Raji (cell line): ENCODE data around the gene KLK3.

Experiments used
- POLR2A ChIP-seq: IDR thresholded peaks from 2 replicates; pipeline ENCODE4 v1.6.1; 2011; ENCODE audit warnings: low read depth, low read length, control low read depth; ENCODE audit not compliant: insufficient read depth

The KLK3 gene

DNA sequence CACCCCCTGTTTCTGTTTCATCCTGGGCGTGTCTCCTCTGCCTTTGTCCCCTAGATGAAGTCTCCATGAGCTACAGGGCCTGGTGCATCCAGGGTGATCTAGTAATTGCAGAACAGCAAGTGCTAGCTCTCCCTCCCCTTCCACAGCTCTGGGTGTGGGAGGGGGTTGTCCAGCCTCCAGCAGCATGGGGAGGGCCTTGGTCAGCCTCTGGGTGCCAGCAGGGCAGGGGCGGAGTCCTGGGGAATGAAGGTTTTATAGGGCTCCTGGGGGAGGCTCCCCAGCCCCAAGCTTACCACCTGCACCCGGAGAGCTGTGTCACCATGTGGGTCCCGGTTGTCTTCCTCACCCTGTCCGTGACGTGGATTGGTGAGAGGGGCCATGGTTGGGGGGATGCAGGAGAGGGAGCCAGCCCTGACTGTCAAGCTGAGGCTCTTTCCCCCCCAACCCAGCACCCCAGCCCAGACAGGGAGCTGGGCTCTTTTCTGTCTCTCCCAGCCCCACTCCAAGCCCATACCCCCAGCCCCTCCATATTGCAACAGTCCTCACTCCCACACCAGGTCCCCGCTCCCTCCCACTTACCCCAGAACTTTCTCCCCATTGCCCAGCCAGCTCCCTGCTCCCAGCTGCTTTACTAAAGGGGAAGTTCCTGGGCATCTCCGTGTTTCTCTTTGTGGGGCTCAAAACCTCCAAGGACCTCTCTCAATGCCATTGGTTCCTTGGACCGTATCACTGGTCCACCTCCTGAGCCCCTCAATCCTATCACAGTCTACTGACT is at the start of gene KLK3:
Gene KLK3 (plus strand): TSS at position 280 of the 775 bp plus-strand sequence. CDS start 41 bp downstream, at position 321.
- TF ChIP-seq POLR2A: no peak

DNA sequence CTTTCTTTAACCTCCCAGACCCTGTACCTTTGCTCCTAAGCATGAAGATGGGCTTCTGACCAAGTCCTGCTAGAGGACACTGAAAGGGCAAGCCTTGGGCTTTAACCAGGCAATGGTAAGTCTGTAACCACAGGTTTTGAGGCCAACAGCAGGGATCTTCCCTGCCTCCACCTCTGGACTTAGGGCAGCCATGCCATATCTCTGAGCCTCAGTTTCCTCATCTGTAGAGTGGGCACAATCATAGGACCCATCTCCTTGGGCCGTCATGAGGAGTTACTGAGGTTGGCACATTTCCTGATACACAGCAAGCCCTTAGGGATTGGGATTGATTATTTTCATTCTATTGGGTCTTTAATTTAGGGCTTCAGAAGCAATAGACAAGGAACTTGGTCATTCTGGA is 45.9 kb upstream of the KLK3 start:
- no peak for TF ChIP-seq POLR2A

DNA sequence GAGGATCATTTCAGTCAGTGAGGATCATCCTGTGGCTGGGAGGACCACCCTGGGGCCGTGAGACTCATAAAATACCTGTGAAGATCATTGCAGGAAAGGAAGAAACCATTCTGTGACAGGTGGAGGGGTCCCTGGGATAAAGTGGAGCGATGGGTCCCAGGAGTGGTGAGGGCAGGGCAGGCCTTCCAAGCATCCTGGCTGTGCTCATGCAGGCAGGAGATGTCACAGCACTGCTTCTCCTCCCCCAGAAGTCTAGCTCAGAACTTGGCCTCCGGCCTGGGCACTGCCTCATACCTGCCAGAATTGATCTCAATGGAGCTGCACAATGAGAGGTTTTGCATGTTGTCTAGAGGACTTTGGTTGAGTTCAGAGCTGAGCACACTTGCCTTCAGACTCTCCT is 42.2 kb upstream of the KLK3 start:
- TF ChIP-seq POLR2A: no peak

DNA sequence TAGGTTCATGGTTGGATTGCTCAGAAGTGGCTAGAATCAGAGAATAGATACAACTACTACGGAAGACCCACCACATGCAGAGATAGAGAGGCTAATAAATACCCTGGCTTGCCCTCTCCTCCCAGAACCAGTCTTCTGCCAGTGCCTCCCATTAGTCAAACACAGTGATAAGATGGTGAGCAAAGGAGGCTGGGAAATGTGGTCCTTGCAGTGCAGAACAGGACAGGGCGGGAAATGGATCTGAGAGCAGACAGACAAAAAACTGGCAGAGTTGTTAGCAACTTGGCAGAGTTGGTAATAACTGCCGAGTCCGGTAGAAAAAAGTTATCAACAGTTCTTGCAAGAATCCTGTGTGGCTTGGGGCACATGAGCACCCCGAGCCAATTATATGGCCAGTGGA is 39.8 kb upstream of the KLK3 start:
- no peak for TF ChIP-seq POLR2A

DNA sequence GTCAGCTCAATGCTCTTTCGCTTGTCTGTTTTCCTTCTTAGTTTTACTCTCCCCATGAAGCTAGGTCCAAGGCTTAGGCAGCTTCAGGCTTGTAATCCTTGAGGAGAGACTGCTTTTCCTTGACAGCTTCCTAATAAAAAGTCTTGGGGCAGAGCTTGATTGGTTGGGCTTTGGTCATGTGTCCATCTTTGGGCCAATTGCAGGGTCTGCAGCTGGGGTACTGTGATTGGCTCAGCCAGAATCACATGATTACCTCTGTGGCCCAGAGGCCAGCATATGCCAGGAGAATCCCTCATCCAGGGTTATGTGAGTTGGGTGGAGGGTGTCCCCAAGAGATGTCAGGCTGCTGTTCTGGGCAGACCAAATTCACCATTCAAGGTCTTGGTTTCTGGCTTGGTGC is 39.3 kb upstream of the KLK3 start:
- TF ChIP-seq POLR2A: no peak

DNA sequence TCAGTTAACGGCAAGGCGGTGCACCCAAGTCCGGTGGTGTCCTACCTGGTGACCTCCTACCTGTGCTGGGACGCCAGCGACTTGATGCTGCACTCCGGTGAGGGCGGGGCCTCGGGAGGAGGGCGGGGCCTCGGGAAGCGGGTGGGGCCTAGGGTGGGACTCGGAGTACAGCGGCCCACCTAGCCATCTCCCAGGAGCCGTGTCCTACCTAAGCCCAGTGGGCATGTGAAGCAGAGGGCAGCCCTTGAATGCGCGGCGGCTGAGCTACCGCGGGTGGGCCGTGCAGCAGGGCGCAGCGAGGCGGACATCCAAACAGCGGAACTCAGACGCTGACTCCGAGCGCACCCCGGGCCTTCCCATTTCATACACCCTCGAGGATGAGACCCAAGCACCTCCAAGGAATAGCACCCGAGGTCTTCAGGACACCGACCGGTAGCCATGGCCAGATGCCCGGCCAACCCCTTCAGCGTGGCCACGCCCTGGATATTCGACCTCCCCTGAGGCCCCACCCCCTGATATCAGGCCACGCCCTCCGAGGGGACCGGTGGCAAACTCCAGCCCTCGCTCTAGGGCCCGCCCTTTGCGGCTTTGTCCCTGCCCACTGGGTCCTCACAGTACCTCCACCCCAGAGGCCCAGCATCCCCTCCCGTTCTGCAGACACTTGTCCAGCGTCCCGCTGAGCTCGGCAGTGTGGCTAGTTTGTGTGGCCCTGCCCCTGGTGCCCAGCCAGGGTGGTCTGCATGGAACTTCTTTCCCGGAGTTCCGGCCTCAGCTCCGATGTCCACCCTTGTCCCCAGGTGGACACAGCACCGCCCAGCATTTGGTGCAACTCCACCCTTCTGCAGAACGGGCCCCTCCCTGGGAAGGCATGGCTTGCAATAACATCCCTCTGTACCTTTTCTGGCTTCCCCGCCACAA is 36.5 kb upstream of the KLK3 start:
- TF ChIP-seq POLR2A: 0 out of 2 replicates have a peak, but pooled peaks have one; percentile 14

DNA sequence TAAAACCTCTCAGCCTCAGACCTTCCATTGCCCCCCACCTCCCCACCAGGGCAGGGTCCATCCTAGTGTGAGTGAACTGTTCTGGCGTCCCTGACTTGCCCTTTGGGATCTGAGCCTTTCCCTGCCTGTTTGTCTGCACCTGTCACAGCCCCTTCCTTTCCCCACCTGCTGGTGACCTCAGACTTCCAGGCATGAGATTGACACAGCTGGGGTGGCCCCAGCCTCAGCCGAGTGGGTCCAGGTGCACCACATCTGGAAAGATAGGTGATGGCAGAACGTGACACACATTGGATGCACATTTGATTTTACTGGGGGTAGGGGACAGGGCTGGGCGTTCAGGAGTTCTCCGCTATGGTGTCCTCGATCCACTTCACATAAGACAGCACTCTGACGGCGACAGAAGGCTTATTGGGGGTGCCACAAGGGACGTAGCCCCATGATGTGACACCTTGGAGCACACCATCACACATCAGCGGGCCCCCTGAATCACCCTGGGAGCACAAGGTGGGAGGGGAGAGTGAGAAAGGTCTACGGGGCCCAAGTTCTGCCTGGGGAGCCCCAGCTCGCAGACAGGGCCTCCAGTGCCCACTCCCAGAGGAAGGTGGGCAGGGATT is 35.7 kb upstream of the KLK3 start:
- no peak for TF ChIP-seq POLR2A

DNA sequence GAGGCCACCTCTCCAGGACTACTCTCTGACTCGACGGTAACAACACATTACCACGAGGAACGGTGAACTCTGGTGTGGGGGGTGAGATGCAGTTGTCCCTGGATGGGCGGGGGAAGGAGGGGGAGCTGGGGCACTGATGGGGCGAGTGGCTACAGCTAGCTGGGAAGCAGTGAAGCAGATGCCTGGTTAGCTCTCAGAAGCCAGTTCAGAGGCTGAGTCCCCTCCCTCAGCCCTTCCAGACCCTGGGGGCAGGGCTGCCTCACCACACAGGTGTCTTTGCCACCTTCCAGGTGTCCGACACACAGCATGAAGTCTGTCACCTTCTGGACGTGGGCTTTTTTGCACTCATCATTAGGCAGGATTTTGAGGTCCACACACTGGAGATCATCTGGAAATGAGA is 35.1 kb upstream of the KLK3 start:
- no peak for TF ChIP-seq POLR2A

DNA sequence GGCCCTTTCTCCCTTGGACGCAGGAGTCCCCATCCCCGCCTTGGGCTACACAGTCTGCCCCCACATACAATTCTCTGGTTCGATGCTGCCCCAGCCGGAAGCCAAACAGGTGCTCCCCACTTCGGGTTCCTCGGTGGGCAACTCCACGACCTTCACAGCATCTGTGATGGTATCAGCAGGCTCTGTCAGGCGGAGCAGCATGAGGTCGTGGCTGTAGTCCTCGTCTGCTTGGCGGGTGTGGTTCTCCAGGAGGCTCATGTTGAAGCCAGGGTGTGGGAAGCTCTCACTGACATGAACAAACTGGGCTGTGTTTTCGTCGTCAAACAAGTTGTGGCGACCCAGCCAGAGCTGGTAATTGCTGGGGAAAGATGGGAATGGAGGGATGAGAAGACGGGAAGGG is 34.6 kb upstream of the KLK3 start:
- TF ChIP-seq POLR2A: no peak

DNA sequence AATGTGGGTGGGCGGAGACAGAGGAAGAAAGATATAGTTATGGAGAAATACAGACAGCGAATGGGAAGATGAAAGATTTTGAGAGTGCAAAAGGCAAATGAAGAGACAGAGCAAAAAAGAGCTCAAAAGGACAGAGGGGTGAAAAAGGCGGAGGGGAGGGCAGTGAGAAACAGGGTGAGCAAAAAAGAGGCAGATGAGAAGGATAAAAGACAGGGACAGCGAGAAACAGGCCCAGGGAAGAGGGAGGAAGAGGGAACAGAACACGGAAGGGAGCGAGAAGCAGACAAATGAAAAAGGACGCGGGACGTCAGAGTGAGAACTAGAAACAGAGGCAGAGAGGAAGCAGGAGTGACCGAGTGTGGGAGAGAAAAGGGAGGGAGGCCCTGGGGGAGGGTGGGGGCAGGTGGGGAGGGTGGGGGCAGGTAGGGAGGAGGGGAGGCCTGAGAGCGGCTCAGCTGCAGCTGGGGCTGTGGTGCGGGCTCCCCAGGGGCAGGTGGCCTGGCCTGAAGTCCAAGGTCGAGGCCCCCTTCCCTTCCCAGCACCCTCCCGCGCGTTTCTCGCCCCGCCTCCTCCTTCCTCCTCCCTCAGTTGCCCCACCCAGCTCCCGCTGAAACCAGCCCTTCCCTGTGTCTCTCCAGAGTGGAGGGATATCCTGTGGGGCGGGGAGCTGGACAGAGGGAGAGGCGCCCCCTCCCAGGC is 34.0 kb upstream of the KLK3 start:
- peak; percentile 36; the same call in 1 of the 2 replicates for TF ChIP-seq POLR2A

DNA sequence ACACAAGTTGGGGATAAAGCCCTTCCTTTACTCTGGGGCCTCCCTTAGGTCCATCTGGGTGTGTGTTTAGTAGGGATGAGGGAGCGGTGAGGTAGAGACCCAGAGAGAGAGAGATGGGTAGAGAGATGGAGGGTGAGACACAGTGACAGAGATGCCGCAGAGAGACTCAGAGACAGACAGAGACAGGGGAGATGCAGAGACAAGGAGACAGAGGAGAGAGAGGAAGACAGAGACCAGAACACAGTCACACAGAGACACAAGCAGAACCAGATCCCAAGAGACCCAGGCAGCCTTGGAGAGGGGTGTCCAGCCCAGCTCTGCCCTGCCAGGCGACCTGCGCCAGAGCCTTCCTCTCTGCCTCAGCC is 33.5 kb upstream of the KLK3 start:
- TF ChIP-seq POLR2A: no peak

DNA sequence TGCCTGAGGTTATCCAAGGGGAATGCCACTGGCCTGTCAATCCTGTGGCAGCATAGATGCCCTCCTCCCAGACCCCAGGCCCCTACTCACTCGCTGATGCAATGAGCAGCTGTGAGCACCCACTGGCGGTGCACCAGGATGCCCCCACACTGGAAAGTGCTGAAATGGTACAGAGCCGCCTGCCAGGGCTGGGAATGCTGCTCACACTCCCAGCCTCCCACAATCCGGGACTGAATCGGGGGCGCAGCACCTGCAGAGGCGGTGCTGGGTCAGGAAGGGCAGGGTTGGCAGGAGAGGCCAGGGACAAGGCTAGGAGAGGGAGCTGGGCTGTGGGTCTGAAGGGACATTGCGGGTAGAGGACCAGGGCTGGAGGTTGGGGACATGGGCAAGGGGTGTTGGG is 33.1 kb upstream of the KLK3 start:
- TF ChIP-seq POLR2A: no peak

DNA sequence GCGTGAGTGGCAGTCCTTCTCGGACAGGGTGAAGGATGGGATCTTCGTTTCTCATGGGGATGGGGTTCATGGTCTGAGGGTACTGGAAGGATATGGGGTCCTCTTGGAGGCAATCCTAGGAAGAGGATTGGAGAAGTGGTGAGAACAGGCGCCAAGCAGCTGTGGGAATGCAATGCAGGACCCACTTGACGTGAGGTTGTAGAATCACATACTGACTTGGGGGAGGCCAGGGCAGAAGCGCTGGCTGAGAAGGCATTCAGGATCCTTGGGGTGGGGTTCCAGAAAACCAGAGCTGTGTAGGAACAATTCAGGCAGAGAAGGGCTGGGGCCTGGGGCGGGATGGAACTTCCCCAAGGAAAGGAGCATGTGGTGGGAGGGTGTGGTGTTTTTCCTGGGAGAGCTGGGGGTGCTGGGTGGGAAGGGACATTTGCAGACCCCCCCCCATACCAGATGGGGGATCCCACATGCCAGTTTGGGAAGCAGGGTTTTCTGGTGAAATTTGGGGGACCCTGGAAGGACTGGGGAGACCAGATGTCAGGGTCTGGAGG is 32.0 kb upstream of the KLK3 start:
- no peak for TF ChIP-seq POLR2A

DNA sequence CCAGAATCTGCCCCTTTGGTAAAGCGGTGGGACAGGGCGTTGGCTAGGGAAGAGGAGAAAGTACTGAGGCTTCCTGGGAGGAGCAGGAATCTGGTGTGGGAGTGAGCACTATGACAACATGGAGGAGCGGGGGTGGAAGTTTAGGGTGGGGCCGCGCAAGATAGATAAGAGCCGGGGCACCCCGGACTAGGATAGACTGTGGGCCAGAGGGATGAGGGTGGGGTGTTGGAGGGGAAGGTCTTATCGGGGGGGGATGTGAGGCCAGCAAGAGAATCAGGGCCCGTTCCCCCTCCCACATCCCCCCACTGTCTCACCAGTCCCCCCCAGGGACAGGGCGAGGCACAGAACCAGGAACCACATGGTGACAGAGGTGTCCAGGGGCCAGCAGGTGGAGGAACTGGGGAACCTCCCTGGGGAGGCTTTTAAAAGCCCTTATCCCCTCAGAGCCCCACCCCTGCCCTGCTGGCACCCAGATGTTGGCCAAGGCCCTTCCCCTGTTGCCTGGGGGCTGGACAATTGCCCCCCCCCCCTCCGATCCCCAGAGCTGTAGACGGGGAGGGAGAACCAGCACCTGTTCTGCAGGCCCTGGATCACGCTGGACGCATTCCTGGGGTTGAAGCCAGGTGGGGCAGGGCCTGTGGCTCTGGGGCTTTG is 31.2 kb upstream of the KLK3 start, which contains the start of gene KLK1:
Gene KLK1 (minus strand): TSS at position 399 of the 654 bp plus-strand sequence. CDS start 39 bp downstream, at position 360.
- no peak for TF ChIP-seq POLR2A
